KMS-11 (cell line): Measurements from ENCODE around the gene ROBO3.

Experiments used
- H2AFZ ChIP-seq: fragments of 200-600 bp; sonication (generic); 2 replicates; pipeline ENCODE4 v1.6.1; 2016; ENCODE audit warnings: antibody characterized with exemption, mixed run types, low read depth
- H3K27ac ChIP-seq: fragments of 200-600 bp; sonication (generic); 2 replicates; pipeline ENCODE4 v1.6.1; 2016; ENCODE audit warnings: mild to moderate bottlenecking, mixed run types
- H3K27me3 ChIP-seq: fragments of 200-600 bp; sonication (generic); 2 replicates; pipeline ENCODE4 v1.6.1; 2017; ENCODE audit warnings: mild to moderate bottlenecking, low read depth, mixed run types, moderate library complexity; ENCODE audit not compliant: insufficient read depth
- H3K36me3 ChIP-seq: fragments of 200-600 bp; sonication (generic); 2 replicates; pipeline ENCODE4 v1.6.1; 2017; ENCODE audit warnings: mild to moderate bottlenecking, mixed run types; ENCODE audit not compliant: insufficient read depth
- H3K4me1 ChIP-seq: fragments of 200-600 bp; sonication (generic); 2 replicates; pipeline ENCODE4 v1.6.1; 2016; ENCODE audit warnings: mild to moderate bottlenecking, low read depth, mixed run types; ENCODE audit not compliant: poor library complexity, severe bottlenecking
- H3K4me2 ChIP-seq: fragments of 200-600 bp; sonication (generic); 2 replicates; pipeline ENCODE4 v1.7.0; 2016; ENCODE audit warnings: mild to moderate bottlenecking, mixed run types
- H3K4me3 ChIP-seq: fragments of 200-600 bp; sonication (generic); IDR thresholded peaks from 2 replicates; pipeline ENCODE4 v1.6.1; 2017; ENCODE audit warnings: low read depth, low read length, mixed read lengths; ENCODE audit not compliant: insufficient read depth
- H3K79me2 ChIP-seq: fragments of 200-600 bp; sonication (generic); 2 replicates; pipeline ENCODE4 v1.6.1; 2016; ENCODE audit warnings: low read depth, mixed run types; ENCODE audit not compliant: insufficient read depth
- H3K9ac ChIP-seq: fragments of 200-600 bp; sonication (generic); 2 replicates; pipeline ENCODE4 v1.6.1; 2016; ENCODE audit warnings: mild to moderate bottlenecking, mixed run types
- H4K20me1 ChIP-seq: fragments of 200-600 bp; sonication (generic); 2 replicates; pipeline ENCODE4 v1.6.1; 2016; ENCODE audit warnings: mild to moderate bottlenecking, mixed run types; ENCODE audit not compliant: insufficient read depth
- CTCF ChIP-seq: fragments of 200-600 bp; sonication (generic); conservative IDR thresholded peaks from 2 replicates; pipeline ENCODE4 v1.6.1; 2017; ENCODE audit warnings: low read depth, mild to moderate bottlenecking, antibody characterized with exemption, low read length, moderate library complexity, mixed read lengths

The ROBO3 gene

DNA sequence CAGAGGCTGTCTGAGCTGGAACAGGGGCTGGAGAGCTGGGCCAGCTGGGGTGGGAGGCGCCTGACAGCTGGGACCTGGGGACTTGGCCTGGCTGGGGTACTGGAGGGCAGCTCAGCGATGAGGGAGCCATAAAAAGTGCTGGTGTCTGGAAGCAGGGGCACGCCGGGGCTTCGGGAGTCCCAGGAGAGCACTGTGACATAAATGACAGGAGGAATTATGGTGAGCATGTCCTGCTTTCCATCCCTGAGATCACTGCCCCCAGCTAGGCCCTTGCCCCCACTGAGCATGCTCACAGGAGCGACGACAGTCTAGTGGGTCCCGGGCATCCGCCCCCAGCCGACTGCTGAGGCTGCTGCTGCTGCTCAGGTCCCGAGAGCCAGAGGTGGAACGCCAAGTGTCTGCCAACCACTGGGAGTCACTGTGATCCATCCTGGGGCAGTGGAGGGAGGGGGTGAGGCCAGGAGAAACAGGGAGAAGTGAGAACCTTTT, 26.2 kb downstream of the ROBO3 start:
- H3K4me3 ChIP-seq: no peak overlapping the region
- H3K27me3 ChIP-seq: no peaks in the 10 kb centered on the region
- H3K4me1 ChIP-seq: no peaks in the 10 kb centered on the region
- no peak for TF ChIP-seq CTCF
- no peak overlapping the region for H3K9ac ChIP-seq
- H3K27ac ChIP-seq: no peak overlapping the region
- no peak overlapping the region for H2AFZ ChIP-seq
- H4K20me1 ChIP-seq: no peaks in the 10 kb centered on the region
- no peak overlapping the region for H3K4me2 ChIP-seq
- H3K36me3 ChIP-seq: no peaks in the 10 kb centered on the region
- H3K79me2 ChIP-seq: no peaks in the 10 kb centered on the region

- Histone ChIP-seq H3K4me1 (no peaks in the 10 kb centered on the region), H3K4me2 (no peak overlapping the region), H3K27ac (no peak overlapping the region), H3K9ac (no peak overlapping the region), H2AFZ (no peak overlapping the region), H3K36me3 (no peaks in the 10 kb centered on the region), H3K79me2 (no peaks in the 10 kb centered on the region), H4K20me1 (no peaks in the 10 kb centered on the region), H3K27me3 (no peaks in the 10 kb centered on the region), H3K4me3 (no peak overlapping the region)
- TF ChIP-seq CTCF: no peak
Observed at GRCh38 chr11:124892146-124892545, 26.9 kb downstream of the ROBO3 start.

GRCh38 chr11:124892750-124893454, 27.7 kb downstream of the ROBO3 start:
- H3K27me3 ChIP-seq: no peaks in the 10 kb centered on the region

DNA sequence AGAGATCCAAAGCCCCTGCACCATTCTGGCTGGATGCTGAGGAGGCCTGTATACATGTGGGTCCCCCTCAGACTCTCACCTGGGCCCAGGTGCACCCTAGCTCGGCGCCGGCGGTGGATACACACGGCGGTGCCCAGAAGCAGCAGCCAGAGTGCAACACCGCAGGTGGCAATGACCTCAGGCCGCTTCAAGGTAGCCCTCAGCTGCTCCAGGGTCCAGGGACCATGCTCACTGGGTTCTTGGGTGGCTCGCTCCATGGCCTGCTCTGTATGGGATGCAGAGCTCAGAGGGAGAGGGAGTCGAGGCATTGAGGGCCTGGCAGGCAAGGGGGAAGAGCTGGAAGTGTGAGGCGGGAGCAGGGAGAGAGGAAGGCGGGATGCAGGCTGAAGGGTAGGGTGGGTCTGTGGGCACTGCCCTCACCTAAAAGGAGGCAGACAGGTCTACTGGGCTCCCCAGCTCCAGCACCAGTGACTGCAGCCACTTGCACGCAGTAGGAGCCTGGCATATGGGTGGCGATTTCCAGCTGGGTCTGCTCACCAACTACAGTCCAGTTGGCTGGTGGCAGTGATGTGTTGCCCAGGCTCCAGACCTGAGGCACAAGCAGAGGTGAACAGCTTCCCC, 28.7 kb downstream of the ROBO3 start:
- no peak for TF ChIP-seq CTCF
- H3K9ac ChIP-seq: no peak overlapping the region
- no peaks in the 10 kb centered on the region for H3K79me2 ChIP-seq
- H3K4me1 ChIP-seq: no peaks in the 10 kb centered on the region
- H2AFZ ChIP-seq: no peak overlapping the region
- no peaks in the 10 kb centered on the region for H3K36me3 ChIP-seq
- H4K20me1 ChIP-seq: no peaks in the 10 kb centered on the region
- no peaks in the 10 kb centered on the region for H3K27me3 ChIP-seq
- no peak overlapping the region for H3K27ac ChIP-seq
- H3K4me2 ChIP-seq: no peak overlapping the region
- no peak overlapping the region for H3K4me3 ChIP-seq

More at GRCh38 chr11:124892750-124893454, 27.7 kb downstream of the ROBO3 start:
- no peaks in the 10 kb centered on the region for H3K36me3 ChIP-seq
- H3K4me1 ChIP-seq: no peaks in the 10 kb centered on the region
- TF ChIP-seq CTCF: no peak
- H3K4me2 ChIP-seq: no peak overlapping the region
- H3K79me2 ChIP-seq: no peaks in the 10 kb centered on the region
- no peak overlapping the region for H3K4me3 ChIP-seq
- H3K27ac ChIP-seq: no peak overlapping the region
- no peak overlapping the region for H3K9ac ChIP-seq
- no peak overlapping the region for H2AFZ ChIP-seq
- no peaks in the 10 kb centered on the region for H4K20me1 ChIP-seq
